Kidney (tissue), 14 donors: Measurements from ENCODE around the gene LRRC8C. TPM values are rescaled to one million over a fixed set of nuclear protein-coding genes. Genes with fewer than 3 reads are reported as not detected.

Experiments
- DNase-seq, 5 donors: peaks; one replicate each; pipeline ENCODE4 v3.0.0-alpha.2; 2013 to 2020
- FAIRE-seq: peaks from 2 replicates; lab custom pipeline; 2012; peaks lifted over from hg19 to GRCh38; lab: Jason Lieb, UNC
- H3K27ac ChIP-seq, 2 donors: one replicate each; pipeline ENCODE4 v1.7.0; 2013; ENCODE audit warnings: low read depth in 2 of 2, low read length in 2 of 2, inconsistent platforms in 1 of 2
- H3K27me3 ChIP-seq: one replicate; pipeline ENCODE4 v1.7.1; 2013; ENCODE audit warnings: low read length, inconsistent platforms; ENCODE audit not compliant: control insufficient read depth, insufficient read depth
- H3K36me3 ChIP-seq, 3 donors: one replicate each; pipeline versions ENCODE4 v1.7.0 to v1.7.1; 2013; ENCODE audit warnings: low read length in 3 of 3, control low read depth in 1 of 3, inconsistent platforms in 1 of 3; ENCODE audit not compliant: insufficient read depth in 3 of 3, control insufficient read depth in 2 of 3
- H3K4me1 ChIP-seq, 3 donors: one replicate each; pipeline versions ENCODE4 v1.7.0 to v1.7.1; 2013; ENCODE audit warnings: low read length in 3 of 3, inconsistent platforms in 1 of 3, low read depth in 1 of 3; ENCODE audit not compliant: control insufficient read depth in 2 of 3, insufficient read depth in 2 of 3
- H3K4me3 ChIP-seq, 3 donors: one replicate each; pipeline versions ENCODE4 v1.7.0 to v1.8.1; 2013; ENCODE audit warnings: low read length in 3 of 3, control low read depth in 1 of 3, inconsistent platforms in 1 of 3
- H3K9ac ChIP-seq, 3 donors: one replicate each; pipeline versions ENCODE4 v1.7.0 to v1.7.1; 2013; ENCODE audit warnings: low read length in 3 of 3, control low read depth in 1 of 3, inconsistent platforms in 1 of 3
- H3K9me3 ChIP-seq, 3 donors: one replicate each; pipeline versions ENCODE4 v1.7.0 to v1.7.1; 2013; ENCODE audit warnings: low read length in 3 of 3, control low read depth in 1 of 3, inconsistent platforms in 1 of 3; ENCODE audit not compliant: control insufficient read depth in 2 of 3, insufficient read depth in 1 of 3
- CTCF ChIP-seq: IDR thresholded peaks from 3 replicates; pipeline ENCODE4 v1.5.1; 2012; ENCODE audit warnings: mild to moderate bottlenecking, moderate library complexity, borderline replicate concordance; ENCODE audit not compliant: insufficient read depth; ENCODE audit errors: extremely low read depth
- intact Hi-C: fragments of 100-400 bp; cut with DNase I; formaldehyde crosslinking; loops from one replicate; pipeline ENCODE4 v1.11.1; 2022
- polyA plus RNA-seq: library from polyadenylated mRNA; stranded (reverse); fragments of 350-450 nt; fragmentation: Illumina TruSeq; extraction: RNeasy Lipid Tissue Mini Kit (QIAGEN cat#74804); gene quantifications from one replicate; pipeline ENCODE4 v1.2.3, GENCODE V29; 2014; ENCODE audit warnings: low read depth, low replicate concordance; ENCODE audit not compliant: insufficient read depth
- total RNA-seq: library from RNA; stranded (reverse); fragmentation: NEBNext Ultra II Directional; extraction: Animal tissue kit (Norgen Biotek cat#: 25700); gene quantifications from one replicate; pipeline ENCODE4 v1.2.1, GENCODE V29; 2021
- donor health status: control.
- donor health status: control.
- donor health status: control.
- donor health status: control.
- donor health status: control.
- donor health status: DM: yes; HTN: yes; CAD: no.
- donor health status: Normal renal cell carcinoma (clear cell type).

LRRC8C gene
- total and polyA plus RNA-seq, 2 donors from 2014 or later, result 2.6 to 12.7 TPM

DNA sequence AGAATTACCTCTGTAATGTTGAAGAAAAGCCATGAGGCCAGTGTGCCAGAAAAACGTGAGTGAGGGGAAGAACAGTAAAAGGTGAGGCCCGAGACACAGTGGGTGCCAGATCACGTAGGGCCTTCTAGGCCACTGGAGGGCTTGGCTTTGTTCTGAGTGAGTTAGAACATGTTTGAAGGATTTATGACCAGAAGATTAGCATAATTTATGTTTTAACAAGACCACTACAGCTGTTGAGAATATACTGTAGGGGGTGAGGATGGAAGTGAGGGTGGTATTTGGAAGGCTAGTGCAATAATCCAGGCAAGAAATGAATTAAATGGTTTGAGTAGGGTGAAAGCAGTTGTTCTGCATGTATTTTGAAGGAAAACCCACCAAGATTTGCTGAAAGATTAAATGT lies 56.3 kb downstream of the LRRC8C start:
- no peak for FAIRE-seq
- H3K9ac ChIP-seq, result no peak overlapping the region
- H3K27me3 ChIP-seq, result no peaks in the 10 kb centered on the region
- no peaks in the 10 kb centered on the region for H3K36me3 ChIP-seq
- no peaks in the 10 kb centered on the region for H3K4me1 ChIP-seq
- no peak overlapping the region for H3K4me3 ChIP-seq
- no peak overlapping the region for H3K27ac ChIP-seq
- TF ChIP-seq CTCF, result no peak
- intact Hi-C loops, result no loop called here
- H3K9me3 ChIP-seq, result no peaks in the 10 kb centered on the region
- DNase-seq, result no peak

DNA sequence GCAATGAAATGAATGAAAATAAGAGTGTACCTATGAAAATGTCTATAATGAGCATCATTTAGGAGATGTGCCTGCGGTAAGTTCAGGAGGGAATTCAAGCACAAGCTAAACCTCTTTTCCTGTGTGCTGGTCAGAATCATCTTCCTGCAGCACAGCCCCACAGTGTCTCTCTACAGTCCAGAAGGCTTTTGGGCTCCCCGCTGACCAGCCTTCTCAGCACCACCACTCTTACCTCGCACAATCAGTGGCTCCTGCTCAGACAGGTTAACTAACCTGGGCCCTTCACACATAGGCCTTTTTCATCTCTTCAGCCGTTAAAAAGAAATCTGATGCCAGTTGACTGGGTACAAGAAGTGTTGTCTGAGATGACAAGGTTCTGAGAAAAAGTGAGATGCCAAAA lies 57.7 kb downstream of the LRRC8C start:
- no peak for DNase-seq
- no peak for FAIRE-seq

GRCh38 chr1:89692601-89693521 lies 59.9 kb downstream of the LRRC8C start:
- intact Hi-C loops, result no loop called here
- no peak for FAIRE-seq
- no peak overlapping the region for H3K9ac ChIP-seq
- no peaks in the 10 kb centered on the region for H3K4me1 ChIP-seq
- no peak overlapping the region for H3K4me3 ChIP-seq
- no peaks in the 10 kb centered on the region for H3K9me3 ChIP-seq
- H3K27ac ChIP-seq, result no peak overlapping the region
- TF ChIP-seq CTCF, result no peak
- no peaks in the 10 kb centered on the region for H3K27me3 ChIP-seq
- no peaks in the 10 kb centered on the region for H3K36me3 ChIP-seq
- DNase-seq, result peak in 1 of 5 donors; percentile 62

More for the DNA sequence above, 57.7 kb downstream of the LRRC8C start:
- Histone ChIP-seq H3K27me3 (no peaks in the 10 kb centered on the region), H3K27ac (no peak overlapping the region), H3K9me3 (no peaks in the 10 kb centered on the region), H3K36me3 (no peaks in the 10 kb centered on the region), H3K9ac (no peak overlapping the region), H3K4me3 (no peak overlapping the region), H3K4me1 (no peaks in the 10 kb centered on the region)
- intact Hi-C loops, result no loop called here
- TF ChIP-seq CTCF, result no peak
